ENCODE data around the gene C1QTNF7.

GRCh38 chr4:15479913-15480185 is 52.0 kb downstream of the C1QTNF7 start:
- no peak for TF ChIP-seq USF1 (IDR thresholded peaks at IDR 0.05)
- no peak for TF ChIP-seq CREB1 (IDR thresholded peaks at IDR 0.05; ENCODE audit: low read depth)
- no peak for TF ChIP-seq EP300 (IDR thresholded peaks at IDR 0.05; ENCODE audit: borderline replicate concordance)
- TF ChIP-seq YY1 (IDR thresholded peaks at IDR 0.05; ENCODE audit: low read depth), result no peak
- TF ChIP-seq TCF12 (IDR thresholded peaks at IDR 0.05; ENCODE audit: low read depth), result no peak
- TF ChIP-seq REST (IDR thresholded peaks at IDR 0.05; ENCODE audit: low read depth), result no peak
- TF ChIP-seq MAX (IDR thresholded peaks at IDR 0.05), result no peak
- no peak for TF ChIP-seq NFIC (IDR thresholded peaks at IDR 0.05)
- no peak for TF ChIP-seq EGR1 (IDR thresholded peaks at IDR 0.05)
- TF ChIP-seq TAF1 (IDR thresholded peaks at IDR 0.05; ENCODE audit: low read depth), result no peak
- no peak for TF ChIP-seq RAD21 (IDR thresholded peaks at IDR 0.05; ENCODE audit: low read depth)

Measured in Ishikawa (cell line).